Karpas-422 (cell line): ENCODE measurements around the gene TMEM176B. TPM values are rescaled to one million over a fixed set of nuclear protein-coding genes. Genes with fewer than 3 reads are reported as not detected.

Source experiments
- DNase-seq: peaks from one replicate; pipeline ENCODE4 v3.0.0-alpha.2; 2015
- H2AFZ ChIP-seq: fragments of 200-600 bp; sonication (generic); 2 replicates; pipeline ENCODE4 v1.6.1; 2014; ENCODE audit warnings: antibody characterized with exemption, low read length, mixed read lengths
- H3K27ac ChIP-seq: fragments of 200-600 bp; sonication (generic); 2 replicates; pipeline ENCODE4 v1.5.1; 2014; ENCODE audit warnings: mild to moderate bottlenecking, low read length, moderate library complexity
- H3K27me3 ChIP-seq: fragments of 200-600 bp; sonication (generic); 2 replicates; pipeline ENCODE4 v1.6.1; 2014; ENCODE audit warnings: low read length, mixed read lengths
- H3K36me3 ChIP-seq: fragments of 200-600 bp; sonication (generic); 2 replicates; pipeline ENCODE4 v1.6.1; 2014; ENCODE audit warnings: low read length, mixed read lengths; ENCODE audit not compliant: insufficient read depth
- H3K4me1 ChIP-seq: fragments of 200-600 bp; sonication (generic); 2 replicates; pipeline ENCODE4 v1.6.1; 2014; ENCODE audit warnings: mild to moderate bottlenecking, low read length, mixed read lengths
- H3K4me2 ChIP-seq: fragments of 200-600 bp; sonication (generic); 2 replicates; pipeline ENCODE4 v1.6.1; 2014; ENCODE audit warnings: low read length, low read depth, mild to moderate bottlenecking; ENCODE audit not compliant: poor library complexity, severe bottlenecking
- H3K4me3 ChIP-seq: fragments of 200-600 bp; sonication (generic); 2 replicates; pipeline ENCODE4 v1.5.1; 2014; ENCODE audit warnings: mild to moderate bottlenecking, antibody characterized with exemption, low read length, mixed read lengths
- H3K79me2 ChIP-seq: fragments of 200-600 bp; sonication (generic); 2 replicates; pipeline ENCODE4 v1.6.1; 2014; ENCODE audit warnings: mild to moderate bottlenecking, low read length, mixed read lengths
- H3K9ac ChIP-seq: fragments of 200-600 bp; sonication (generic); 2 replicates; pipeline ENCODE4 v1.6.0; 2014; ENCODE audit warnings: low read length
- H3K9me2 ChIP-seq: fragments of 200-600 bp; sonication (generic), shearing (Covaris generic); replicated peaks from 2 replicates; pipeline ENCODE4 v1.6.0; 2014; ENCODE audit warnings: mild to moderate bottlenecking, low read length, moderate library complexity; ENCODE audit not compliant: insufficient read depth
- H3K9me3 ChIP-seq: fragments of 300-700, 200-600 bp; sonication (generic); 2 replicates; pipeline ENCODE4 v1.6.1; 2014; ENCODE audit warnings: low read length, mixed read lengths
- H4K20me1 ChIP-seq: fragments of 200-600 bp; sonication (generic); 2 replicates; pipeline ENCODE4 v1.6.1; 2014; ENCODE audit warnings: mild to moderate bottlenecking, antibody characterized with exemption, low read length, low read depth; ENCODE audit not compliant: insufficient read depth
- total RNA-seq: library from RNA; depleted of rRNA; stranded (reverse); fragments of >200 nt; shearing (Covaris generic); gene quantifications from 2 replicates; pipeline ENCODE4 v1.2.3, GENCODE V29; 2014; ENCODE audit warnings: low replicate concordance

The TMEM176B gene
- total RNA-seq, 1 experiment from 2014 or later, result not detected

- Histone ChIP-seq H3K4me3 (no peak overlapping the region), H3K9ac (no peak overlapping the region), H3K9me2 (no peaks in the 10 kb centered on the region), H3K27me3 (no peaks in the 10 kb centered on the region), H3K9me3 (no peaks in the 10 kb centered on the region), H3K79me2 (no peaks in the 10 kb centered on the region), H3K4me1 (no peaks in the 10 kb centered on the region), H3K27ac (no peak overlapping the region), H3K4me2 (no peak overlapping the region), H3K36me3 (no peaks in the 10 kb centered on the region), H2AFZ (no peak overlapping the region), H4K20me1 (no peaks in the 10 kb centered on the region)
- DNase-seq, result peak; percentile 52
These were observed 43.3 kb downstream of the TMEM176B start for GRCh38 chr7:150756858-150757257.

- no peaks in the 10 kb centered on the region for H3K4me1 ChIP-seq
- no peak overlapping the region for H3K4me3 ChIP-seq
- H4K20me1 ChIP-seq, result no peaks in the 10 kb centered on the region
- no peaks in the 10 kb centered on the region for H3K36me3 ChIP-seq
- H3K79me2 ChIP-seq, result no peaks in the 10 kb centered on the region
- no peaks in the 10 kb centered on the region for H3K9me3 ChIP-seq
- H3K9me2 ChIP-seq, result no peaks in the 10 kb centered on the region
- DNase-seq, result no peak
- H3K27me3 ChIP-seq, result no peaks in the 10 kb centered on the region
- H3K9ac ChIP-seq, result no peak overlapping the region
- H2AFZ ChIP-seq, result no peak overlapping the region
- H3K27ac ChIP-seq, result no peak overlapping the region
- H3K4me2 ChIP-seq, result no peak overlapping the region
These were observed 44.0 kb downstream of the TMEM176B start for GRCh38 chr7:150756166-150756565.

- no peaks in the 10 kb centered on the region for H3K9me3 ChIP-seq
- no peak overlapping the region for H3K9ac ChIP-seq
- H3K27me3 ChIP-seq, result no peaks in the 10 kb centered on the region
- H3K79me2 ChIP-seq, result no peaks in the 10 kb centered on the region
- no peaks in the 10 kb centered on the region for H3K9me2 ChIP-seq
- DNase-seq, result no peak
- H3K36me3 ChIP-seq, result no peaks in the 10 kb centered on the region
- H4K20me1 ChIP-seq, result no peaks in the 10 kb centered on the region
- H2AFZ ChIP-seq, result no peak overlapping the region
- no peak overlapping the region for H3K27ac ChIP-seq
- no peak overlapping the region for H3K4me3 ChIP-seq
- no peaks in the 10 kb centered on the region for H3K4me1 ChIP-seq
- H3K4me2 ChIP-seq, result no peak overlapping the region
These were observed 44.6 kb downstream of the TMEM176B start for GRCh38 chr7:150755473-150756099.

- no peak overlapping the region for H3K27ac ChIP-seq
- no peak overlapping the region for H3K9ac ChIP-seq
- no peaks in the 10 kb centered on the region for H4K20me1 ChIP-seq
- DNase-seq, result no peak
- no peaks in the 10 kb centered on the region for H3K27me3 ChIP-seq
- no peaks in the 10 kb centered on the region for H3K36me3 ChIP-seq
- no peaks in the 10 kb centered on the region for H3K79me2 ChIP-seq
- H3K4me3 ChIP-seq, result no peak overlapping the region
- no peaks in the 10 kb centered on the region for H3K4me1 ChIP-seq
- H3K9me2 ChIP-seq, result no peaks in the 10 kb centered on the region
- H3K9me3 ChIP-seq, result no peaks in the 10 kb centered on the region
- H2AFZ ChIP-seq, result no peak overlapping the region
- H3K4me2 ChIP-seq, result no peak overlapping the region
These were observed 45.2 kb downstream of the TMEM176B start for GRCh38 chr7:150754951-150755350.

GRCh38 chr7:150753826-150754603, 46.1 kb downstream of the TMEM176B start:
- no peaks in the 10 kb centered on the region for H3K79me2 ChIP-seq
- no peak overlapping the region for H3K27ac ChIP-seq
- H3K9me2 ChIP-seq, result no peaks in the 10 kb centered on the region
- H3K9me3 ChIP-seq, result no peaks in the 10 kb centered on the region
- H4K20me1 ChIP-seq, result no peaks in the 10 kb centered on the region
- H3K36me3 ChIP-seq, result no peaks in the 10 kb centered on the region
- no peak overlapping the region for H3K9ac ChIP-seq
- DNase-seq, result peak; percentile 62
- H3K4me3 ChIP-seq, result no peak overlapping the region
- no peaks in the 10 kb centered on the region for H3K27me3 ChIP-seq
- H3K4me1 ChIP-seq, result no peaks in the 10 kb centered on the region
- no peak overlapping the region for H2AFZ ChIP-seq
- no peak overlapping the region for H3K4me2 ChIP-seq

- Histone ChIP-seq H3K9ac (no peak overlapping the region), H3K9me3 (no peaks in the 10 kb centered on the region), H3K79me2 (no peaks in the 10 kb centered on the region), H3K4me3 (no peak overlapping the region), H2AFZ (no peak overlapping the region), H4K20me1 (no peaks in the 10 kb centered on the region), H3K4me1 (no peaks in the 10 kb centered on the region), H3K27me3 (no peaks in the 10 kb centered on the region), H3K9me2 (no peaks in the 10 kb centered on the region), H3K36me3 (no peaks in the 10 kb centered on the region), H3K27ac (no peak overlapping the region), H3K4me2 (no peak overlapping the region)
- no peak for DNase-seq
These were observed 46.9 kb downstream of the TMEM176B start for GRCh38 chr7:150753239-150753638.

GRCh38 chr7:150751702-150752101, 48.5 kb downstream of the TMEM176B start:
- H4K20me1 ChIP-seq, result no peaks in the 10 kb centered on the region
- H3K9me3 ChIP-seq, result no peaks in the 10 kb centered on the region
- H3K36me3 ChIP-seq, result no peaks in the 10 kb centered on the region
- H2AFZ ChIP-seq, result no peak overlapping the region
- H3K27ac ChIP-seq, result no peak overlapping the region
- H3K9me2 ChIP-seq, result no peaks in the 10 kb centered on the region
- H3K9ac ChIP-seq, result no peak overlapping the region
- no peaks in the 10 kb centered on the region for H3K27me3 ChIP-seq
- H3K79me2 ChIP-seq, result no peaks in the 10 kb centered on the region
- no peak overlapping the region for H3K4me3 ChIP-seq
- no peak for DNase-seq
- H3K4me1 ChIP-seq, result no peaks in the 10 kb centered on the region
- H3K4me2 ChIP-seq, result no peak overlapping the region

GRCh38 chr7:150748376-150748775, 51.8 kb downstream of the TMEM176B start:
- no peaks in the 10 kb centered on the region for H4K20me1 ChIP-seq
- H3K9ac ChIP-seq, result no peak overlapping the region
- no peaks in the 10 kb centered on the region for H3K79me2 ChIP-seq
- H3K4me3 ChIP-seq, result no peak overlapping the region
- H3K4me1 ChIP-seq, result no peaks in the 10 kb centered on the region
- H3K4me2 ChIP-seq, result no peak overlapping the region
- H3K27ac ChIP-seq, result no peak overlapping the region
- H3K9me2 ChIP-seq, result no peaks in the 10 kb centered on the region
- no peaks in the 10 kb centered on the region for H3K27me3 ChIP-seq
- no peaks in the 10 kb centered on the region for H3K9me3 ChIP-seq
- no peak overlapping the region for H2AFZ ChIP-seq
- DNase-seq, result no peak
- no peaks in the 10 kb centered on the region for H3K36me3 ChIP-seq
